IMR-90 (cell line): Measurements from ENCODE around the gene CCSER1. TPM values are rescaled to one million over a fixed set of nuclear protein-coding genes. Genes with fewer than 3 reads are reported as not detected.

Experiments used
- ATAC-seq: fragments of 200-7000 bp; cut with Tn5 transposase; 2 replicates; pipeline ENCODE4 v1.9.1; 2020; ENCODE audit warnings: low read depth, mild to moderate bottlenecking, moderate library complexity
- BruUV-seq: library from RNA; stranded (reverse); fragments of 400-500 nt; replicated peaks from 2 replicates; lab custom pipeline; 2021; lab: Mats Ljungman, UMichigan
- CTCF ChIA-PET: fragments of 300-600 bp; formaldehyde crosslinking; extraction: SDS; loops from one replicate; lab custom pipeline; 2021; ENCODE audit warnings: antibody characterized with exemption; lab: Yijun Ruan, JAX
- POLR2A ChIA-PET: fragments of 300-600 bp; sonication (Branson Sonifier 250); formaldehyde crosslinking; loops from one replicate; lab custom pipeline; 2022; ENCODE audit warnings: antibody characterized with exemption; ENCODE audit not compliant: unreplicated experiment; lab: Charles Lee
- DNase-seq: peaks from one replicate; pipeline ENCODE4 v3.0.0; 2013
- H2AFZ ChIP-seq: replicated peaks from 2 replicates; pipeline ENCODE3; 2013; ENCODE audit warnings: low read length, mild to moderate bottlenecking; ENCODE audit not compliant: poor library complexity
- H2AK5ac ChIP-seq: 2 replicates; pipeline ENCODE4 v1.6.1; 2013; ENCODE audit warnings: low read depth, low read length, inconsistent platforms
- H2AK9ac ChIP-seq: replicated peaks from 2 replicates; pipeline ENCODE3; 2013; ENCODE audit warnings: mild to moderate bottlenecking, low read depth, low read length, moderate library complexity; ENCODE audit not compliant: poor library complexity
- H2BK120ac ChIP-seq: 2 replicates; pipeline ENCODE4 v1.6.1; 2013; ENCODE audit warnings: low read depth, low read length, inconsistent platforms
- H2BK15ac ChIP-seq: 3 replicates; pipeline ENCODE4 v1.6.1; 2013; ENCODE audit warnings: low read depth, low read length, inconsistent platforms
- H2BK20ac ChIP-seq: 2 replicates; pipeline ENCODE4 v1.6.1; 2013; ENCODE audit warnings: low read depth, mild to moderate bottlenecking, inconsistent platforms, low read length, moderate library complexity
- H2BK5ac ChIP-seq: 2 replicates; pipeline ENCODE4 v1.6.1; 2013; ENCODE audit warnings: mild to moderate bottlenecking, low read depth, low read length, inconsistent platforms; ENCODE audit not compliant: poor library complexity, severe bottlenecking
- H3K14ac ChIP-seq: replicated peaks from 2 replicates; pipeline ENCODE4 v1.6.1; 2013; ENCODE audit warnings: low read depth, low read length, inconsistent platforms
- H3K18ac ChIP-seq: 2 replicates; pipeline ENCODE4 v1.6.1; 2013; ENCODE audit warnings: low read depth, low read length, control low read depth
- H3K23ac ChIP-seq: 2 replicates; pipeline ENCODE4 v1.6.1; 2013; ENCODE audit warnings: low read depth, low read length, inconsistent platforms
- H3K27ac ChIP-seq: 2 replicates; pipeline ENCODE4 v1.5.1; 2013; ENCODE audit warnings: mild to moderate bottlenecking, control low read depth, low read length; ENCODE audit not compliant: insufficient read depth
- H3K27me3 ChIP-seq: 2 replicates; pipeline ENCODE4 v1.6.1; 2013; ENCODE audit warnings: low read length; ENCODE audit not compliant: control insufficient read depth, insufficient read depth
- H3K36me3 ChIP-seq: 2 replicates; pipeline ENCODE4 v1.6.1; 2013; ENCODE audit warnings: low read length, mixed read lengths; ENCODE audit not compliant: control insufficient read depth, insufficient read depth
- H3K4ac ChIP-seq: 2 replicates; pipeline ENCODE4 v1.6.1; 2013; ENCODE audit warnings: low read depth, low read length, inconsistent platforms
- H3K4me1 ChIP-seq: 2 replicates; pipeline ENCODE4 v1.6.1; 2013; ENCODE audit warnings: low read length, mixed read lengths; ENCODE audit not compliant: control insufficient read depth, insufficient read depth
- H3K4me2 ChIP-seq: 2 replicates; pipeline ENCODE4 v1.6.1; 2013; ENCODE audit warnings: low read depth, mild to moderate bottlenecking, control low read depth, low read length, moderate library complexity
- H3K4me3 ChIP-seq: 2 replicates; pipeline ENCODE4 v1.5.1; 2013; ENCODE audit warnings: low read depth, mild to moderate bottlenecking, control low read depth, low read length, moderate library complexity; ENCODE audit not compliant: insufficient read depth
- H3K56ac ChIP-seq: 2 replicates; pipeline ENCODE4 v1.6.1; 2013; ENCODE audit warnings: low read length, inconsistent platforms; ENCODE audit not compliant: insufficient read depth; ENCODE audit errors: extremely low read depth
- H3K79me1 ChIP-seq, 2 experiments: 2 replicates each; pipeline ENCODE4 v1.6.1; 2013; ENCODE audit warnings: low read length in 2 of 2, inconsistent platforms in 1 of 2, low read depth in 1 of 2
- H3K9ac ChIP-seq: 2 replicates; pipeline ENCODE4 v1.6.1; 2013; ENCODE audit warnings: low read depth, low read length, control low read depth
- H3K9me1 ChIP-seq: 2 replicates; pipeline ENCODE4 v1.6.1; 2013; ENCODE audit warnings: low read length, inconsistent platforms; ENCODE audit not compliant: insufficient read depth
- H3K9me3 ChIP-seq: 2 replicates; pipeline ENCODE4 v1.6.1; 2013; ENCODE audit warnings: low read length; ENCODE audit not compliant: control insufficient read depth, insufficient read depth
- H4K20me1 ChIP-seq: 2 replicates; pipeline ENCODE4 v1.6.1; 2013; ENCODE audit warnings: low read length, inconsistent platforms; ENCODE audit not compliant: insufficient read depth
- H4K5ac ChIP-seq: 2 replicates; pipeline ENCODE4 v1.6.1; 2013; ENCODE audit warnings: mild to moderate bottlenecking, low read depth, low read length, control low read depth
- H4K8ac ChIP-seq, 2 experiments: 2 replicates each; pipeline ENCODE4 v1.6.1; 2013; ENCODE audit warnings: low read depth in 2 of 2, low read length in 2 of 2, control low read depth in 1 of 2, inconsistent platforms in 1 of 2
- H4K91ac ChIP-seq: 2 replicates; pipeline ENCODE4 v1.6.1; 2013; ENCODE audit warnings: low read depth, low read length, inconsistent platforms; ENCODE audit not compliant: insufficient read depth
- BHLHE40 ChIP-seq: fragments of 150-350 bp; IDR thresholded peaks from 2 replicates; pipeline ENCODE4 v1.6.1; 2016; ENCODE audit warnings: mild to moderate bottlenecking, low read depth, low read length
- NFE2L2 ChIP-seq: fragments of 150-350 bp; IDR thresholded peaks from 2 replicates; pipeline ENCODE4 v1.6.1; 2016; ENCODE audit warnings: low read depth, mild to moderate bottlenecking, low read length
- SMC3 ChIP-seq: fragments of 150-350 bp; IDR thresholded peaks from 2 replicates; pipeline ENCODE4 v1.6.1; 2016; ENCODE audit warnings: low read depth, mild to moderate bottlenecking, antibody characterized with exemption, low read length, moderate library complexity
- dilution Hi-C: fragments of 300-500 bp; cut with HindIII; formaldehyde crosslinking; loops from one replicate; pipeline ENCODE4 v1.14.3; 2018; ENCODE audit warnings: low sequenced_read_pairs; ENCODE audit not compliant: unreplicated experiment
- in situ Hi-C: fragments of 300-500 bp; cut with MboI; formaldehyde crosslinking; loops from 3 replicates; pipeline ENCODE4 v1.14.3; 2019; ENCODE audit warnings: low sequenced_read_pairs, inconsistent platforms, mixed read lengths
- intact Hi-C: fragments of 100-400 bp; cut with micrococcal nuclease; formaldehyde crosslinking; loops from 2 replicates; pipeline ENCODE4 v1.10.0; 2022
- polyA plus RNA-seq, 3 experiments: library from polyadenylated mRNA; depleted of rRNA; stranded (reverse); fragments of >200 nt; gene quantifications; 2 replicates each; pipeline ENCODE4 v1.2.3, GENCODE V29; 2012; ENCODE audit warnings: low replicate concordance in 1 of 3
- total RNA-seq: library from RNA; depleted of rRNA; stranded (reverse); fragments of >200 nt; gene quantifications from 2 replicates; pipeline ENCODE4 v1.2.3, GENCODE V29; 2012

The CCSER1 gene
- total and polyA plus RNA-seq, 2 of the 4 experiments (the other 2 are of a cell fraction) = not detected

DNA sequence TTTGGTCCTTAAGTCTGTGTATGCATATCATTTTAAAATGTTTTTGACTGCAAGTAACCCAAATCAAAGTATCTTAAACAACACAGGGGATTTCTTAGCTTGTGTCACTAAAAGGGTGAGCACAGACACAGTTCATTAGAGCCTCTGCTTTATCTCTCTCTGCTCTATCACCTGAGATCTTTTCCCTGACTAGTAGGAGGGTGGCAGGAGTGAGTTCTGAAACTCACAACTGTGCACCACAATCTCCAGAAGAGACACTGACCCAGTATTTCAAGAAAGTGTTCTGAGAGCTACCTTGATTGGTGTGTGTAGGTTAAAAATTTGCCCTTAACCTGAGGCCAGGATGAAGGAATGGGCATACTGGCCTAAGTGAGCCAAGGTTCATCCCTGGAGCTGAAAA, 24.8 kb downstream of the CCSER1 start:
- Histone ChIP-seq H3K27me3 (no peaks in the 10 kb centered on the region), H2BK20ac (no peak overlapping the region), H3K4me2 (no peak overlapping the region), H2AK9ac (no peak overlapping the region), H3K9ac (no peak overlapping the region), H4K5ac (no peak overlapping the region), H3K36me3 (no peaks in the 10 kb centered on the region), H2AFZ (no peak overlapping the region), H2BK5ac (no peak overlapping the region), H3K9me3 (no peaks in the 10 kb centered on the region), H3K23ac (no peak overlapping the region), H3K18ac (no peak overlapping the region), H3K4ac (no peak overlapping the region), H3K79me1 (no peaks in the 10 kb centered on the region), H4K91ac (no peak overlapping the region), H2AK5ac (no peak overlapping the region), H3K27ac (no peak overlapping the region), H4K20me1 (no peaks in the 10 kb centered on the region), H3K9me1 (no peaks in the 10 kb centered on the region), H2BK120ac (no peak overlapping the region), H3K4me3 (no peak overlapping the region), H3K4me1 (no peaks in the 10 kb centered on the region), H3K56ac (no peak overlapping the region), H4K8ac (no peak overlapping the region), H2BK15ac (no peak overlapping the region), H3K14ac (no peak overlapping the region)
- in situ Hi-C loops (no loop called here), intact Hi-C loops (no loop called here), dilution Hi-C loops (no loop called here)
- CTCF ChIA-PET = interaction anchor here (1.5 kb wide), 1 partner anchor 12 kb away, joined by 3 read pairs; no protein-coding TSS in a partner anchor
- POLR2A ChIA-PET = no interaction called here
- DNase-seq = no peak
- TF ChIP-seq SMC3 = no peak
- TF ChIP-seq BHLHE40 = no peak
- no peak for TF ChIP-seq NFE2L2
- BruUV-seq = no TSS peak
- no peak for ATAC-seq
